Dermis blood vessel endothelial cell (primary cell): ENCODE data around the gene IRF5. TPM values are rescaled to one million over a fixed set of nuclear protein-coding genes. Genes with fewer than 3 reads are reported as not detected.
A peak's percentile ranks its signal among the peaks of the same experiment; 100 is the strongest.

Experiments
- DNase-seq: peaks from one replicate; pipeline ENCODE4 v3.0.0; 2010
- total RNA-seq: library from RNA; depleted of rRNA; stranded (reverse); fragments of >200 nt; gene quantifications from 2 replicates; pipeline ENCODE4 v1.2.3, GENCODE V29; 2014

IRF5 gene
- total RNA-seq, 1 donor from 2014 or later = 0.17 TPM

- no peak for DNase-seq
These were observed 16.7 kb upstream of the IRF5 start for GRCh38 chr7:128920913-128921582.

GRCh38 chr7:128921866-128922440, 15.8 kb upstream of the IRF5 start:
- DNase-seq = no peak

- DNase-seq = no peak
These were observed 15.0 kb upstream of the IRF5 start for GRCh38 chr7:128922496-128923410.

GRCh38 chr7:128923411-128923800, 14.3 kb upstream of the IRF5 start:
- no peak for DNase-seq

GRCh38 chr7:128924707-128925588, 12.8 kb upstream of the IRF5 start:
- DNase-seq = no peak

GRCh38 chr7:128928159-128928813, 9.4 kb upstream of the IRF5 start:
- no peak for DNase-seq

- no peak for DNase-seq
These were observed 8.6 kb upstream of the IRF5 start for GRCh38 chr7:128928882-128929788.

GRCh38 chr7:128931190-128931798, 6.4 kb upstream of the IRF5 start:
- no peak for DNase-seq

- no peak for DNase-seq
These were observed 5.5 kb upstream of the IRF5 start for GRCh38 chr7:128931965-128932861.

GRCh38 chr7:128932862-128933179, 4.9 kb upstream of the IRF5 start:
- DNase-seq = no peak

GRCh38 chr7:128933180-128933891, 4.4 kb upstream of the IRF5 start:
- DNase-seq = no peak

GRCh38 chr7:128934361-128935341, 3.1 kb upstream of the IRF5 start:
- DNase-seq = no peak

GRCh38 chr7:128935342-128935730, 2.4 kb upstream of the IRF5 start:
- peak; percentile 7 for DNase-seq

GRCh38 chr7:128936798-128937197, 929 bp upstream of the IRF5 start:
- DNase-seq = no peak

- no peak for DNase-seq
These were observed 468 bp upstream of the IRF5 start for GRCh38 chr7:128937271-128937646.

GRCh38 chr7:128938544-128939074, 882 bp downstream of the IRF5 start:
- no peak for DNase-seq

- no peak for DNase-seq
These were observed 1.5 kb downstream of the IRF5 start for GRCh38 chr7:128939075-128939860.
